ENCODE results near the gene EARS2.
A peak's percentile ranks its signal among the peaks of the same experiment; 100 is the strongest.

Gene EARS2

DNA sequence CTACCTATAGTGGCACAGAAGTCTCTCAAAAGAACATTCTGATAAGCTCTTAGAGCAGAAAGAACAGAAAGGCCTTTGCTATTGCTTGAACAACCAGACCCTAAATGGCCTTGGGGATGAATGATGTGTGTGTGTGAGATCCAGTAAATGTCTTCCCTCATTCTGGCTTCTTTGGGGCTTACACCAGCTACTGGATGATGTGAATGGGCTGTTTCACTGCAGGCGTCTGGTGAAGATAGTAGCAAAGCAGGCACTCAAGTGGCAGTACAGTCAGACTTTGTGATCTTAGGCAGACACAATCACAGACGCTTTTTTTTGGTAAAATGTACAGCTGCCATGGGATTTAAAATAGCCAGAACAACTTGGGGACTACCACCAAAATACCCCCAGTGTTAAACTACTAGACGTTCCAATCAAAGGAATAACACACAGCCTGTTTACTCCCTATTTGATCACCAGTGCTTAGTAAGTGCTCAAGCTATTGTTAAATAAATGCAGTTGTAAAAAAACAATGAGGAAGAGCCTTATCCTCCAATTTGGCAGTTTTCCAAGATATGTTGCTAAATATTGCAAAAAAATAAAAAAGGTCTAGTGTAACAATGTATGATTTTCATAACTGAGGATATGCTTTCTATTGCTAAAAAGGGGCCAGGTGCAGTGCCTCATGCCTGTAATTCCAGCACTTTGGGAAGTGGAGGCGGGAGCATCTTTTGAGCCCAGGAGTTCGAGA, 21.1 kb upstream of the EARS2 start:
- peak overlapping the region; percentile 67 for H3K27ac Mint-ChIP-seq
- DNase-seq, result no peak
- H3K9me3 Mint-ChIP-seq, result no peaks in the 10 kb centered on the region
- no peaks in the 10 kb centered on the region for H3K27me3 Mint-ChIP-seq
- H3K4me3 Mint-ChIP-seq, result no peak overlapping the region
- peaks cover 95% of the 10 kb centered on the region for H3K36me3 Mint-ChIP-seq (ENCODE audit: low read depth)
- H3K4me1 Mint-ChIP-seq (ENCODE audit: low read depth), result no peaks in the 10 kb centered on the region

DNA sequence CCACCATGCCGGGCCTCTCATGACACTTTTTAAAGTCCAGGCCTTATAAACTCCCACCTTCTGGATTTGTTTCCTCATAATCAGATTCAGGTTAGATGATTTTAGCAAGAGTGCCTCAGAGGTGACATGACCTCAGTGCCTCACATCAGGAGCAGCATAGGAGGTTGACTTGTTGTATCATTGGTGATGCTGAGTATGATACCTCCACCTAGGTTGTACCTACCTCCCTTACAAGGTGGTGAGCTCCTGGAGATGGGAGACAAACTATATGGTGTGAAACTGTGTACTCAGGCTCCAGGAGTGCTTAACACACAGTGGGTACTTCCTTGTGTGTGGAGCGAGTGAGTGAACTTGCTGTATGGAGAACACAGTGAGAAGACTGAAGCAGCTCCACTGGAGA, 20.3 kb upstream of the EARS2 start:
- no peak for DNase-seq
- no peaks in the 10 kb centered on the region for H3K4me1 Mint-ChIP-seq (ENCODE audit: low read depth)
- no peak overlapping the region for H3K4me3 Mint-ChIP-seq
- no peaks in the 10 kb centered on the region for H3K9me3 Mint-ChIP-seq
- peak overlapping the region; percentile 57 for H3K27ac Mint-ChIP-seq
- H3K36me3 Mint-ChIP-seq (ENCODE audit: low read depth), result peaks cover 95% of the 10 kb centered on the region
- H3K27me3 Mint-ChIP-seq, result no peaks in the 10 kb centered on the region

- Mint-ChIP-seq H3K27me3 (no peaks in the 10 kb centered on the region), H3K4me3 (no peak overlapping the region), H3K36me3 (ENCODE audit: low read depth) (peaks cover 95% of the 10 kb centered on the region), H3K9me3 (no peaks in the 10 kb centered on the region), H3K4me1 (ENCODE audit: low read depth) (no peaks in the 10 kb centered on the region), H3K27ac (peak overlapping the region; percentile 5)
- DNase-seq, result no peak
Measured at GRCh38 chr16:23575834-23576233, 18.7 kb upstream of the EARS2 start.

DNA sequence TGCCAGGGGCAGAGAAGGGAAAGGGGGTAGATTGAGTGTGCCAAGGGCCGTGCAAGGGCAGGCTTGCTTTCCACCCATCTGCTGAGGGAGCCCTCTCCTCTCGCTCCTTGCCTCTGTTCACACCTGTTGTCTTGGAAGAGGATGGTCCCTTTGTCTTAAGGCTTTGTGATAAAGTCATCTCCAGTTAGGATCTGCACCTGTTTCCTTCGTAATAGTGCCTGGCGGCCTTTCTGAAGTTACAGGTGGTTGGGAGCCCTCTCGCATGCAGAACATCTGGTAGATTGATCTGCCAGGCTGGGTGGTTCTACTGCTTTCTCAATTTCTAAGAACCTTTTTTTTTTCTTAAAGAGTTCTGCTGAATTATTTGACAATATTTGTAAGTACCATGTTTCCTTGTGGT, 16.7 kb upstream of the EARS2 start:
- no peaks in the 10 kb centered on the region for H3K27me3 Mint-ChIP-seq
- DNase-seq, result no peak
- H3K9me3 Mint-ChIP-seq, result no peaks in the 10 kb centered on the region
- no peak overlapping the region for H3K4me3 Mint-ChIP-seq
- H3K27ac Mint-ChIP-seq, result peak overlapping the region; percentile 50
- H3K4me1 Mint-ChIP-seq (ENCODE audit: low read depth), result no peaks in the 10 kb centered on the region
- peaks cover 94% of the 10 kb centered on the region for H3K36me3 Mint-ChIP-seq (ENCODE audit: low read depth)

DNA sequence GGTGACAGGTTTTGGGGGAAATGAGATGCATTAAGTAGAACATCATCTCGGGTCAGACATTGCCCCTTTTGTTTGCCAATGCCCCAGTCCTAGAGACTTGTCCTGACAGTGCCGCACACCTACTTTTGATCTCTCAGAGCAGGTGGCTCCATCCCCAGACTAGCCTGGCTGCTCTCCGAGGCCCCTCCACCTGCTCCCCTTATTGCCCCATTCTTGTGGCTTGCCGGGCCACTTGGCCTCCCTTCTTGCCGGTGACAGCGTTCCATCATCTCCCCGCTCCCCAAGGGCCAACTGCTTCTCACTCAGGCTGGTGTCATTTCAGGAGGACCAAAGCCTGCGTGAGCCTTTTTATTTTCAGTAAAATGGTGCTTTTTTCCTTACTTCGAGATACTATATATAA, 15.2 kb upstream of the EARS2 start:
- Mint-ChIP-seq H3K4me3 (no peak overlapping the region), H3K27me3 (no peaks in the 10 kb centered on the region), H3K4me1 (ENCODE audit: low read depth) (no peaks in the 10 kb centered on the region), H3K36me3 (ENCODE audit: low read depth) (peaks cover 94% of the 10 kb centered on the region), H3K9me3 (no peaks in the 10 kb centered on the region), H3K27ac (no peak overlapping the region)
- DNase-seq, result no peak

DNA sequence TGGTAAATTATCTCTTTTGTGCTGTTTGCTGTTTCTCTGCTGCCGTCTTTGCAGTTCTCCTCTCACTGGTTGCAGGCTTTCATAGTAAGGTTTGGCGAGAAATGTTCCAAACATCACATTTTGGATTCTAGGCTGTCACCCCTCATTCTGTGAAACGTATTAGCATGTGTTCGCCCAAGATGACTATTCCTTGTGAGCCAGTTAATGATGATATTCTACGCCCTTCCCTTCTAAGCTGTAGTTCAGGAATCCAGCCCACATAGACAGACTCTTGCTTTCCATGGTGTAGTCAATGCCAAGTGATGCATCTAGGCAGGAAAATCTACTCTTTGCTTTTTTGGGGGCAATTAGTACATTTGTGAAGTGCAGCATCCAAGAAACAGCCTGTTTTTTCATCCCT, 14.7 kb upstream of the EARS2 start:
- Mint-ChIP-seq H3K27ac (no peak overlapping the region), H3K36me3 (ENCODE audit: low read depth) (peaks cover 94% of the 10 kb centered on the region), H3K9me3 (no peaks in the 10 kb centered on the region), H3K4me3 (no peak overlapping the region), H3K4me1 (ENCODE audit: low read depth) (no peaks in the 10 kb centered on the region), H3K27me3 (no peaks in the 10 kb centered on the region)
- no peak for DNase-seq

DNA sequence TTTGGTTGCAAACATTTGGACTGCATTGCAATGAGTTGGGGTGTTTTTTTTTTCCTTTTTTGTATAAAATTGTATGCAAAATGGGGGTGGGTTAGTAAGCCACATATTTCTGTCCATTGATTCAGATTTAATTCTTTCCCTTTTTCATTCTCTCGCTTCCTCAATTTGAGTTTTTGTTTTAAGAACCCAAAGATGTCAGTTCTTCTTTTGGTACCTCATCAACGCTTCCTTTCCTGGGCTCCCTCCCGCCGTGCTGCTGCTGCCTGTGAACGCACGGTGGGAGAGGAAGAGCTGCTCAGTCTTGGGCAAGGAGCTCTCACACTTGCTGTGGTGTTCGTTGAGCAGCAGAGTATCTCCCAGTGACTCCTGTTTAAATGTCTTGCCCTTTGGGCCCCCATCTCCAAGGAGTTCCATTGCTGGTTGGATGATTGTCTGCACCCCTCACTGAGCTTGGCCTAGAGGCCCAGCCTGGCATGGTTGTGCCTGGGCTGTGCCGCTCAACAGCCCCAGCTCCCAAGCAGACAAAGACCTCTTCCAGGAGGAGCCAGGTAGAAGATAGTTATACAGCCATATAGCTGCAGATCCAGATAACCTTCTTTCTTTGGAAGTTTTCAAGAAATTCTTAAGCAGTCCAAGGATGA, 14.0 kb upstream of the EARS2 start:
- no peak for DNase-seq
- H3K27me3 Mint-ChIP-seq, result no peaks in the 10 kb centered on the region
- H3K4me3 Mint-ChIP-seq, result no peak overlapping the region
- no peaks in the 10 kb centered on the region for H3K9me3 Mint-ChIP-seq
- H3K36me3 Mint-ChIP-seq (ENCODE audit: low read depth), result peaks cover 96% of the 10 kb centered on the region
- H3K27ac Mint-ChIP-seq, result peak overlapping the region; percentile 50
- no peaks in the 10 kb centered on the region for H3K4me1 Mint-ChIP-seq (ENCODE audit: low read depth)

DNA sequence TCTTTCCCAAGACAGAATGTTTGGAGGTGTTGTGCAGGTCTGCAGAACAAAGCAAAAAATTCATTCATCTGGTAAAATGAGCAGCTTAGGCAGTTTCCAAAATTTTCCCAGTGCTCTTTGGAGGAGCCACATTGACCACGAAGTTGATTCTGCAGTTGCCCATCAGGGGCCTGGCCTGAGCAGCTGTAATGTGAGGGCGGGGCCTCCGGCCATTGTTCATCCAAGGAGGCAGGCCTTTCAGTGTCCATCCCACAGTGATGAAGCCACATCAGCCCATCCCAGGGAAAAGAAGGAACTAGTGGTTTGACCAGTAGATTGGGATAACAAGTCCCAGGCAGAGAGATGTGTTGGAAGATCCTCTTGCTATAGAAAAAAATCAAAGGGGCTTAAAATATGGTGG, 10.5 kb upstream of the EARS2 start:
- Mint-ChIP-seq H3K9me3 (no peaks in the 10 kb centered on the region), H3K4me1 (ENCODE audit: low read depth) (no peaks in the 10 kb centered on the region), H3K27ac (peak overlapping the region; percentile 52), H3K4me3 (no peak overlapping the region), H3K27me3 (no peaks in the 10 kb centered on the region), H3K36me3 (ENCODE audit: low read depth) (peaks cover 97% of the 10 kb centered on the region)
- DNase-seq, result no peak

- H3K36me3 Mint-ChIP-seq (ENCODE audit: low read depth), result peaks cover 97% of the 10 kb centered on the region
- no peaks in the 10 kb centered on the region for H3K4me1 Mint-ChIP-seq (ENCODE audit: low read depth)
- H3K9me3 Mint-ChIP-seq, result no peaks in the 10 kb centered on the region
- DNase-seq, result no peak
- no peaks in the 10 kb centered on the region for H3K27me3 Mint-ChIP-seq
- no peak overlapping the region for H3K27ac Mint-ChIP-seq
- H3K4me3 Mint-ChIP-seq, result no peak overlapping the region
Measured at GRCh38 chr16:23566724-23567123, 9.6 kb upstream of the EARS2 start.

GRCh38 chr16:23564575-23565363, 7.6 kb upstream of the EARS2 start:
- H3K4me3 Mint-ChIP-seq, result no peak overlapping the region
- peak overlapping the region; percentile 26 for H3K27ac Mint-ChIP-seq
- H3K4me1 Mint-ChIP-seq (ENCODE audit: low read depth), result peaks cover 7% of the 10 kb centered on the region
- no peak for DNase-seq
- no peaks in the 10 kb centered on the region for H3K9me3 Mint-ChIP-seq
- no peaks in the 10 kb centered on the region for H3K27me3 Mint-ChIP-seq
- peaks cover 96% of the 10 kb centered on the region for H3K36me3 Mint-ChIP-seq (ENCODE audit: low read depth)

- Mint-ChIP-seq H3K4me3 (no peak overlapping the region), H3K9me3 (no peaks in the 10 kb centered on the region), H3K36me3 (ENCODE audit: low read depth) (peaks cover 92% of the 10 kb centered on the region), H3K4me1 (ENCODE audit: low read depth) (peaks cover 22% of the 10 kb centered on the region), H3K27me3 (no peaks in the 10 kb centered on the region), H3K27ac (peak overlapping the region; percentile 61)
- DNase-seq, result no peak
Measured at GRCh38 chr16:23563186-23563585, 6.0 kb upstream of the EARS2 start.

GRCh38 chr16:23562505-23562904, 5.4 kb upstream of the EARS2 start:
- Mint-ChIP-seq H3K27me3 (no peaks in the 10 kb centered on the region), H3K27ac (no peak overlapping the region), H3K4me1 (ENCODE audit: low read depth) (peaks cover 22% of the 10 kb centered on the region), H3K4me3 (no peak overlapping the region), H3K9me3 (no peaks in the 10 kb centered on the region), H3K36me3 (ENCODE audit: low read depth) (peaks cover 87% of the 10 kb centered on the region)
- DNase-seq, result no peak

GRCh38 chr16:23561586-23561985, 4.4 kb upstream of the EARS2 start:
- Mint-ChIP-seq H3K36me3 (ENCODE audit: low read depth) (peaks cover 83% of the 10 kb centered on the region), H3K4me3 (no peak overlapping the region), H3K27me3 (no peaks in the 10 kb centered on the region), H3K27ac (peak overlapping the region; percentile 71), H3K9me3 (no peaks in the 10 kb centered on the region), H3K4me1 (ENCODE audit: low read depth) (peaks cover 27% of the 10 kb centered on the region)
- DNase-seq, result no peak

GRCh38 chr16:23557779-23558702, 891 bp upstream of the EARS2 start:
- Mint-ChIP-seq H3K9me3 (no peaks in the 10 kb centered on the region), H3K27me3 (no peaks in the 10 kb centered on the region), H3K4me3 (peak overlapping the region; percentile 93), H3K36me3 (ENCODE audit: low read depth) (peaks cover 66% of the 10 kb centered on the region), H3K27ac (peak overlapping the region; percentile 97), H3K4me1 (ENCODE audit: low read depth) (peaks cover 48% of the 10 kb centered on the region)
- DNase-seq, result no peak
